BLaER1 (cell line): ENCODE measurements around the gene TFAP2A.

Source experiments
- H3K27ac ChIP-seq: shearing (Covaris generic); formaldehyde crosslinking; 2 replicates; pipeline ENCODE4 v1.8.1; 2022
- H3K27me3 ChIP-seq: shearing (Covaris generic); formaldehyde crosslinking; 2 replicates; pipeline ENCODE4 v1.8.1; 2022
- H3K36me3 ChIP-seq: shearing (Covaris generic); formaldehyde crosslinking; 2 replicates; pipeline ENCODE4 v1.8.1; 2022
- H3K4me1 ChIP-seq: shearing (Covaris generic); formaldehyde crosslinking; 2 replicates; pipeline ENCODE4 v1.8.1; 2022
- H3K4me2 ChIP-seq: shearing (Covaris generic); formaldehyde crosslinking; 2 replicates; pipeline ENCODE4 v1.8.1; 2022
- H3K4me3 ChIP-seq: shearing (Covaris generic); formaldehyde crosslinking; 2 replicates; pipeline ENCODE4 v1.8.1; 2022
- H3K9ac ChIP-seq: shearing (Covaris generic); formaldehyde crosslinking; 2 replicates; pipeline ENCODE4 v1.8.1; 2022
- H3K9me3 ChIP-seq: shearing (Covaris generic); formaldehyde crosslinking; 2 replicates; pipeline ENCODE4 v1.8.1; 2022
- H4K20me1 ChIP-seq: shearing (Covaris generic); formaldehyde crosslinking; 2 replicates; pipeline ENCODE4 v1.8.1; 2022
- Cebpa-rat ChIP-seq: shearing (Covaris generic); IDR thresholded peaks from 2 replicates; pipeline ENCODE4 v1.8.1; 2022

Gene TFAP2A

DNA sequence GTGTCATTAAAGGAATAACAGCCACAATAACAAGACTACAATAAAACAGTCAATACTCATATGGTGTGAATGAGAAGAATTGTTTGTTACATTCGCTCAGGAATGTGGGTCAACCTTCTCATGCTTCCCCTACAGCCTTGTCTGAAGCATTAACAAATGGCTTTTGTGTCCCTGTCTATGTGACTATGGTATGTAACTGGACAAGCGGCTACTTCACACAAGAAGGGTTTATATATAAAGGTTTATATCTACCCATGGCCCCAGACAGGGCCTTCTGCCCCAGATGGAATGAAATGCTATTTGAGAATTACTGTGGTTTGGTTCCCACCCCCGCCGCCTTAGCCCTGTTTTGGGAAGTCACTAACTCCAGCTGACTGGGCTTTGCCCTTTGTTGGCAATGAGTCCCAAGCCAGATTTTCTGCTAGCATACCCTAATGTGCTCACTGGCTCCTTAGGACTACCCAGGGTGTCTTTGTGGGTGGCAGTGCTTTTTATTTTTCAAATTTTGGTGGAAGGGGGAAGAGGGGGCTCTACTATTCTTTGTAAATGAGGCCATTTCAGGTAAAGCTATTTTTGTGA is 39.4 kb downstream of the TFAP2A start:
- no peaks in the 10 kb centered on the region for H3K4me1 ChIP-seq
- peaks cover 6% of the 10 kb centered on the region for H3K27me3 ChIP-seq
- no peak overlapping the region for H3K4me3 ChIP-seq
- H3K9me3 ChIP-seq: no peaks in the 10 kb centered on the region
- TF ChIP-seq Cebpa-rat: no peak
- H4K20me1 ChIP-seq: no peaks in the 10 kb centered on the region; the same call in 1 of the 2 replicates
- H3K9ac ChIP-seq: no peak overlapping the region
- H3K4me2 ChIP-seq: no peak overlapping the region
- no peaks in the 10 kb centered on the region for H3K36me3 ChIP-seq
- H3K27ac ChIP-seq: no peak overlapping the region

DNA sequence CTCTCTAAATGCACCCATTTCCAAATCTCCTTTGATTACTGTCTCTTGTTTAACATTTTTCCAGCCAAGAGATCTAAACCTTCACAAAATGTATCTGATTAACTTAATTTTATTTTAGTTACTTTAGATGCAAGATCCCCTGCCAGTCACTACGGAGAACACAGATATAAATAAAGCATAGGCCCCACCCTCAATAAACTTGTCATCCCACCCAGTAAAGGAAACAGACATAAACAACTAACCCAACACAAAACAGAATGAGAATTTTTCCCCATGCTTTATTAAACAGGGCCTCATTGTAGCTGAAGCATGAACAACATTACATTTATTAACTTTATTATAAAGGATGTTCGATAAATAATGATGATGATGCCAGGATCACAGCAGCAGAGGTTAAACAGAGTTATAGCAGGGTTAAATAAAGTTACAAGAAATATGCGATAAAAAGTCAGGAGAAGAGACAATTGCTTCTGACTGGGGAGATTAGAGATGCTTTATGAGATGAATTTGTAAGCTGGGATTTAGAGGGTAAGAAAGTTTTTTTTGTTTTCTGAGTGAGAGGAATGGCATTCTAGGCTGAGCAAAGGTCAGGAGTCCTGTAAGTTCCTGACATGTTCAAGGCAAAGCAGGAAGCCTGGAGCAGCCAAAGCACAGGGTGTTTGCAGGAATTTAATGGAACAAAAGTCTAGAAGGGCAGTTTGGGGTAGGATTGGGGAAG is 41.1 kb downstream of the TFAP2A start:
- Histone ChIP-seq H3K4me3 (no peak overlapping the region), H4K20me1 (no peaks in the 10 kb centered on the region), H3K27me3 (no peaks in the 10 kb centered on the region), H3K27ac (no peak overlapping the region), H3K9ac (no peak overlapping the region), H3K9me3 (no peaks in the 10 kb centered on the region), H3K4me2 (no peak overlapping the region), H3K4me1 (no peaks in the 10 kb centered on the region), H3K36me3 (no peaks in the 10 kb centered on the region)
- no peak for TF ChIP-seq Cebpa-rat

DNA sequence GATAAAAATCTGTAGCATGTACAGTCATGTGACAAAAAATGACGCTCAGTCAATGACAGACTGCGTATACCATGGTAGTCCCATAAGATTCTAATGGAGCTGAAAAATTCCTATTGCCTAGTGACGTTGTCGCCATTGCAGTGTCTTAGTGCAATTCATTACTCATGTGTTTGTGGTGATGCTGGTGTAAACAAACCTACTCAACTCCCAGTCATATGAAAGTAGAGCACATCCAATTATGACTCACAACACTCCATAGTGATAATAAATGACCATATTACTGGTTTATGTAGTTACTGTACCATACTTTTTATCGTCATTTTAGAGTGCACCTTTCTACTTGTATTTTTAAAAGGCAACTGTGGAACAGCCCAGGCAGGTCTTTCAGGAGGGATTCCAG is 45.0 kb downstream of the TFAP2A start:
- H3K4me3 ChIP-seq: no peak overlapping the region
- no peaks in the 10 kb centered on the region for H4K20me1 ChIP-seq
- H3K4me2 ChIP-seq: no peak overlapping the region
- no peaks in the 10 kb centered on the region for H3K27me3 ChIP-seq
- no peak for TF ChIP-seq Cebpa-rat
- H3K27ac ChIP-seq: no peak overlapping the region
- peaks cover 3% of the 10 kb centered on the region for H3K9me3 ChIP-seq
- no peak overlapping the region for H3K9ac ChIP-seq
- no peaks in the 10 kb centered on the region for H3K36me3 ChIP-seq
- H3K4me1 ChIP-seq: no peaks in the 10 kb centered on the region

DNA sequence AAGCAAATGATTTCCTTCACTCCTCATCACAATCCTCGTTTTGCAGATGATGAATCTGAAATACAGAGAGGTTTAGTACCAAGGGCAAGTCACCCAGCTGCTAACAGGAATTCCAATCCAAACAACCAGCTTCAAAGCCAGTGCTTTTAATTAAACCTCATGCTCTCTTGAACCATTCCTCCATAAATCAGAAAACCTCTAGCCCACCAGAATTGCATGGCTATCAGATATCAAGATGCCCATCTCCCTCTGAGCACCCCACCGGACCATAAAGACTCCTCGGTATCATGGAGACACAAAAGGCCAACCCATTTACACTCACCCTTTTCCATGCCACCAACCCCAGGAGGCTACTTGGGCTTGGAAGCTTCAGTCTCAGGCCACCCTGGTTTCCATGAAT is 46.0 kb downstream of the TFAP2A start:
- H3K9me3 ChIP-seq: peaks cover 14% of the 10 kb centered on the region
- H3K27me3 ChIP-seq: no peaks in the 10 kb centered on the region
- H3K4me2 ChIP-seq: no peak overlapping the region
- no peak for TF ChIP-seq Cebpa-rat
- no peak overlapping the region for H3K27ac ChIP-seq
- H3K4me3 ChIP-seq: no peak overlapping the region
- no peaks in the 10 kb centered on the region for H3K36me3 ChIP-seq
- H3K9ac ChIP-seq: no peak overlapping the region
- no peaks in the 10 kb centered on the region for H4K20me1 ChIP-seq
- no peaks in the 10 kb centered on the region for H3K4me1 ChIP-seq

DNA sequence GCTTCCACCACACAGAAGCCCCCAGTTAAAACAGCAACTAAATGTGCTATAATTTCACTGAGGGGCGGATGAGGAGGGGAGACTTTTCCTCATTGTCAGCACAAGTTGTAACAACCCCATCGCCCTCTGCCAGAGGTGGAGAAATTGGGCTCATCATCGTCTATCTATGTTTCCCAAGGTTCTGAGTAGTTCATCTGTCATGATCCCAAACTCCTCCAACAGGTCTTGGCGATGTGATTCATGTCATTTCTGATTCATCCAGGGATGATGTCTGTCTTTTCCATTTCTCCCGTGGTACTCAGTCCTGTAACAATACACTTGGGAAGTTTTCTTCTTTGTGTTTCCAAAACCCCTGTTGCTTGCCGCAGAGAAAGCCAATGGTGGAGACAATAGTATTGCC is 51.0 kb downstream of the TFAP2A start:
- H3K27me3 ChIP-seq: no peaks in the 10 kb centered on the region
- H3K27ac ChIP-seq: no peak overlapping the region
- H3K4me3 ChIP-seq: no peak overlapping the region
- peaks cover 17% of the 10 kb centered on the region for H3K9me3 ChIP-seq
- no peak overlapping the region for H3K9ac ChIP-seq
- no peak overlapping the region for H3K4me2 ChIP-seq
- H3K36me3 ChIP-seq: no peaks in the 10 kb centered on the region
- no peaks in the 10 kb centered on the region for H4K20me1 ChIP-seq
- no peak for TF ChIP-seq Cebpa-rat
- no peaks in the 10 kb centered on the region for H3K4me1 ChIP-seq

DNA sequence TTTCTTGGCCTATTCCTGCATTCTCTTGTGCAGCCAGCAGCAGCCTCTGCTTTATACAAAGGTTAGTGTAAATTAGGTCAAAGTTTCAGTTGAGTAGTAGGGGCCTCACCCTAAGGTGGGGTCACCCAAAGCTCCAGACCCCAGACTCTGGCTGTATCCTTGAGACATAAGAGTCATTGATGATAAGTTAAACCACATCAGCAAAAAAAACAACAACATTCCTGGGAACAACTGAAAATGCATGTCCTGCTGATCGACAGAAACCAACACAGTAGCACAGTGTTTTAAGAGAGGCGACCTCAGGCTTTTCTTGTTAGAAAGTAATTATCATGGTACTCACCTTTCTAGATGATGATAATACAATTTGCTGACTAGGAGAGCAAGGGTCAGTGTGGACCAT is 52.6 kb downstream of the TFAP2A start:
- no peaks in the 10 kb centered on the region for H4K20me1 ChIP-seq
- no peaks in the 10 kb centered on the region for H3K27me3 ChIP-seq
- no peak overlapping the region for H3K27ac ChIP-seq
- H3K9ac ChIP-seq: no peak overlapping the region
- no peaks in the 10 kb centered on the region for H3K36me3 ChIP-seq
- no peaks in the 10 kb centered on the region for H3K4me1 ChIP-seq
- H3K4me2 ChIP-seq: no peak overlapping the region
- H3K4me3 ChIP-seq: no peak overlapping the region
- no peak for TF ChIP-seq Cebpa-rat
- peaks cover 17% of the 10 kb centered on the region for H3K9me3 ChIP-seq

DNA sequence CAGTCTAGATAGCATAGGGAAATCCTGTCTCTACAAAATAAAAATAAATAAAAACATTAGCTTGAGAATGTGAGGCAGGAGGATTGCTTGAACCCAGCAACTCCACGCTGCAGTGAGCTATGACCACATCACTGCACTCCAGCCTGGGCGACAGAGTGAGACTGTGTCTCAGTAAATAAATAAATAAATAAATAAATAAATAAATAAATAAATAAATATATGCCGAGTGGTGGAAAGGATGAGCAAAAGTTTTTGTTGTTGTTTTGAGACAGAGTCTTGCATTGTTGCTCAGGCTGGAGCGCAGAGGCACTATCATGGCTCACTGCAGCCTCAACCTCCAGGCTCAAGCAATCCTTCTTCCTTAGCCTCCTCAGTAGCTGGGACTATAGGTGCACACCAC is 53.4 kb downstream of the TFAP2A start:
- Histone ChIP-seq H3K4me3 (no peak overlapping the region), H3K4me1 (no peaks in the 10 kb centered on the region), H4K20me1 (no peaks in the 10 kb centered on the region), H3K27me3 (no peaks in the 10 kb centered on the region), H3K9ac (no peak overlapping the region), H3K27ac (no peak overlapping the region), H3K9me3 (peaks cover 17% of the 10 kb centered on the region), H3K36me3 (no peaks in the 10 kb centered on the region), H3K4me2 (no peak overlapping the region)
- TF ChIP-seq Cebpa-rat: no peak

DNA sequence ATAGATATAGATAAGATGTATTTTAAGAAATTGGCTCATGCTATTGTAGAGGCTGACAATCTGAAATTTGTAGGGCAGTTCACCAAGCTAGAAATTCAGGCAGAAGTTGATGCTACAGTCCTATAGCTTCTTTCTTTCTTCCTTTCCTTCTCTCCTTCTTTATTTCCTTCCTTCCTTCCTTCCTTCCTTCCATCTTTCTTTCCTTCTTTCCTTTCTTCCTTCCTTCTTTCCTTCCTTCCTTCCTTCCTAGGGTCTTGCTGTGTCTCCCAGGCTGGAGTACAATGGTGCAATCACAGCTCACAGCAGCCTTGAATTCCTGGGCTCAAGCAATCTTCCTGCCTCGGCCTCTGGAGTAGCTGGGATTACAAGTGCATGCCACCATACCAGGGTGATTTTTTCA is 55.3 kb downstream of the TFAP2A start:
- Histone ChIP-seq H3K4me1 (no peaks in the 10 kb centered on the region), H3K9ac (no peak overlapping the region), H3K36me3 (no peaks in the 10 kb centered on the region), H3K27me3 (no peaks in the 10 kb centered on the region), H3K9me3 (peaks cover 10% of the 10 kb centered on the region), H3K27ac (no peak overlapping the region), H3K4me3 (no peak overlapping the region), H4K20me1 (no peaks in the 10 kb centered on the region), H3K4me2 (no peak overlapping the region)
- TF ChIP-seq Cebpa-rat: no peak

DNA sequence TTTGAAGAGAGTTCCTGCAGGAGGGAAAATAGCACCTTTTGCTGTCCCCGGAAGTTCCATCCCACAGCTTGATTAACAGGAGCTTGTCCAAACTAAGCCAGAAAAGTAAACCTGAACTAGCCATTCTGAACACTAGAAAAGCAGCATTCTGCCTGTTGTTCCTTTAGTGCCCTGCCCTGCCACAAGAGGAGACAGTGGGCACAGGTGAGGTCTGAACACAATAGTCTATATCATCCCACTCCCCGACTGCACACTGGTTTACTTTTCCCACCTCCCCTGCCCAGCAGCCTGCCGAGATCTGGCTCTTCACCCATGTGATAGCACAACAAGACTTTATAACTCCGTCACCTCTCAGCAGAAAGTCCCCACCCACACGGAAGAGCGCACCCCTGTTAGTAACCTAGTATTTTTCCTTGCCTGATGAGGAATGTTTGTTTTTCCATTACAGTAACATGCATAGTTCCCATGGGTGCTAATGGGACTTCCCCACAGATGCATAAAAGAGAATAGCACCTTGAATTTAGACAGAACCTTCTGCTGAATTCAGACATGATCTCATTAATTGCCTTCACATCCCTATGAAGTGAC is 59.7 kb downstream of the TFAP2A start:
- H4K20me1 ChIP-seq: no peaks in the 10 kb centered on the region
- no peak overlapping the region for H3K4me3 ChIP-seq
- H3K4me1 ChIP-seq: no peaks in the 10 kb centered on the region
- H3K36me3 ChIP-seq: no peaks in the 10 kb centered on the region
- H3K4me2 ChIP-seq: no peak overlapping the region
- TF ChIP-seq Cebpa-rat: no peak
- no peaks in the 10 kb centered on the region for H3K27me3 ChIP-seq
- H3K9me3 ChIP-seq: no peaks in the 10 kb centered on the region
- H3K9ac ChIP-seq: no peak overlapping the region
- H3K27ac ChIP-seq: no peak overlapping the region

DNA sequence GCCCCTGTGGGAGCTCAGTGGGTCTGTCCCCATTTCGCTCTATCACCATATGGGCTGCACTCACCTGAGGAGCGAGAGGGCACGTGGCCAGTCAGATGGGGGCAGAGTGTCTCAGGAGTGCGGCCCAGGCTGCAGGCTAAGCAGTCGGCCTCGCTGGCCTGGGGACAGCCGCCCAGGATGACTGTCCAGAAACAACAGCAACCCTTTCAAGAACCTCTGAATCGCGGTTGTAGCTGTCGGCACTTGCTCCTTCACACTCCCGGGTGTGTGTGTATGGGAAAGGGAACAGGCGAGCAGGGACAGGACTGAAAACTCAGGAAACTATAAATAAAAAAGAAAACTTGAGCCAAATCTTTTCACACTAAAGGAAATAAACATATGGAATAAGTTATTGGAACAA is 63.1 kb downstream of the TFAP2A start:
- no peak overlapping the region for H3K4me3 ChIP-seq
- H3K27me3 ChIP-seq: no peaks in the 10 kb centered on the region
- H3K36me3 ChIP-seq: no peaks in the 10 kb centered on the region
- H3K9ac ChIP-seq: no peak overlapping the region
- H3K27ac ChIP-seq: no peak overlapping the region
- H3K9me3 ChIP-seq: no peaks in the 10 kb centered on the region
- H3K4me1 ChIP-seq: no peaks in the 10 kb centered on the region
- no peak overlapping the region for H3K4me2 ChIP-seq
- no peaks in the 10 kb centered on the region for H4K20me1 ChIP-seq
- no peak for TF ChIP-seq Cebpa-rat
